ENCODE measurements around the gene C1QB.

GRCh38 chr1:22676916-22677583 lies 24.0 kb downstream of the C1QB start:
- TF ChIP-seq POLR2AphosphoS5 (IDR thresholded peaks at IDR 0.05; ENCODE audit: low read depth, low read length) (no peak), POLR2A (IDR thresholded peaks at IDR 0.05; ENCODE audit: low read depth, low read length) (no peak), TAF1 (IDR thresholded peaks at IDR 0.05; ENCODE audit: low read depth, low read length) (no peak), POU2F2 (IDR thresholded peaks at IDR 0.05; ENCODE audit: low read depth, low read length) (no peak), PAX5 (IDR thresholded peaks at IDR 0.05; ENCODE audit: insufficient read depth, low read length, severe bottlenecking) (no peak)
